ENCODE data around the gene OR52W1. TPM values are rescaled to one million over a fixed set of nuclear protein-coding genes. Genes with fewer than 3 reads are reported as not detected.

Gene OR52W1, protein sequence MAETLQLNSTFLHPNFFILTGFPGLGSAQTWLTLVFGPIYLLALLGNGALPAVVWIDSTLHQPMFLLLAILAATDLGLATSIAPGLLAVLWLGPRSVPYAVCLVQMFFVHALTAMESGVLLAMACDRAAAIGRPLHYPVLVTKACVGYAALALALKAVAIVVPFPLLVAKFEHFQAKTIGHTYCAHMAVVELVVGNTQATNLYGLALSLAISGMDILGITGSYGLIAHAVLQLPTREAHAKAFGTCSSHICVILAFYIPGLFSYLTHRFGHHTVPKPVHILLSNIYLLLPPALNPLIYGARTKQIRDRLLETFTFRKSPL
- total RNA-seq (2014; rRNA removed; shearing (Covaris generic)), result not detected in 2 replicates

DNA sequence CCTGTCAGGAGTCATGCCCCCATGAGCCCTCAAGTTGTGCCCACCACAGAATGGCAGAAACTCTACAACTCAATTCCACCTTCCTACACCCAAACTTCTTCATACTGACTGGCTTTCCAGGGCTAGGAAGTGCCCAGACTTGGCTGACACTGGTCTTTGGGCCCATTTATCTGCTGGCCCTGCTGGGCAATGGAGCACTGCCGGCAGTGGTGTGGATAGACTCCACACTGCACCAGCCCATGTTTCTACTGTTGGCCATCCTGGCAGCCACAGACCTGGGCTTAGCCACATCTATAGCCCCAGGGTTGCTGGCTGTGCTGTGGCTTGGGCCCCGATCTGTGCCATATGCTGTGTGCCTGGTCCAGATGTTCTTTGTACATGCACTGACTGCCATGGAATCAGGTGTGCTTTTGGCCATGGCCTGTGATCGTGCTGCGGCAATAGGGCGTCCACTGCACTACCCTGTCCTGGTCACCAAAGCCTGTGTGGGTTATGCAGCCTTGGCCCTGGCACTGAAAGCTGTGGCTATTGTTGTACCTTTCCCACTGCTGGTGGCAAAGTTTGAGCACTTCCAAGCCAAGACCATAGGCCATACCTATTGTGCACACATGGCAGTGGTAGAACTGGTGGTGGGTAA lies at the start of gene OR52W1:
Gene OR52W1, plus strand, starts transcription at position 51 of the 637 bp plus-strand sequence. Its CDS starts 0 bp downstream, at position 51.
- no peak for DNase-seq (ENCODE audit: low read depth)

DNA sequence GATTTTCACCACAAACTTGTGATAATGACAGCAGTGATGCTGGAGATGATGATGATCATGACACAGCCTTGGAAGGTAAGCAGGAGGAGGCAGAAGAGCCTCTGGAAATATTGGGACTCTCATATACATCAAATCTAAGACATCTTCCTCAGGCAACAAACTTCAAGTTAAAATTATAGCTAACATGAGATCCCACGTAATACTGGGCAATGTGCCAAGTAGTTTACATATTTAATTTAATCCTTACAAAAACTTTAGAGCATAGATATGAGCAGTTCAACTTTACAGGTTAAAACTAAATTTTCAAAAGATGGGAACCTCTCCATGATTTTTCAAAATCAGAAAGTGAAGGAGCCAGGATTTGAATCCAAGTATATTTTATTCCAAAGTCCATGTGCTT lies 47.9 kb upstream of the OR52W1 start:
- DNase-seq (ENCODE audit: low read depth), result no peak

DNA sequence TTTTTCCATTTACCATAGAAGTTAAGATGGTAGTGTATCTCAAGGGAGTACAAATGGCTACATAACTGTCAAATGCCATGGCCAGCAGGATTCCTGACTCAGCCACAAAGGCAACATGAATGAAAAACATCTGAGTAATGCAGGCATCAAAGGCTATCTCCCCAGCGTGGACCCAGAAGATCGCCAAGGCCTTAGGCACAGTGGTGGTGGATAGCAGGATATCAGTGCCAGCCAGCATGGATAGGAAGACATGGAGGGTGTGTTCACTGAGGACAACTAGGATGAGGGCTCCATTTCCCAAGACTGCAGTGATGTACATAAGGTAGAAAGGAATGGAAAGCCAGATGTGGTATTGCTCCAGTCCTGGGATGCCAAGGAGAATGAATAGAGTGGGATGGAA lies 46.9 kb upstream of the OR52W1 start:
- DNase-seq (ENCODE audit: low read depth), result no peak

DNA sequence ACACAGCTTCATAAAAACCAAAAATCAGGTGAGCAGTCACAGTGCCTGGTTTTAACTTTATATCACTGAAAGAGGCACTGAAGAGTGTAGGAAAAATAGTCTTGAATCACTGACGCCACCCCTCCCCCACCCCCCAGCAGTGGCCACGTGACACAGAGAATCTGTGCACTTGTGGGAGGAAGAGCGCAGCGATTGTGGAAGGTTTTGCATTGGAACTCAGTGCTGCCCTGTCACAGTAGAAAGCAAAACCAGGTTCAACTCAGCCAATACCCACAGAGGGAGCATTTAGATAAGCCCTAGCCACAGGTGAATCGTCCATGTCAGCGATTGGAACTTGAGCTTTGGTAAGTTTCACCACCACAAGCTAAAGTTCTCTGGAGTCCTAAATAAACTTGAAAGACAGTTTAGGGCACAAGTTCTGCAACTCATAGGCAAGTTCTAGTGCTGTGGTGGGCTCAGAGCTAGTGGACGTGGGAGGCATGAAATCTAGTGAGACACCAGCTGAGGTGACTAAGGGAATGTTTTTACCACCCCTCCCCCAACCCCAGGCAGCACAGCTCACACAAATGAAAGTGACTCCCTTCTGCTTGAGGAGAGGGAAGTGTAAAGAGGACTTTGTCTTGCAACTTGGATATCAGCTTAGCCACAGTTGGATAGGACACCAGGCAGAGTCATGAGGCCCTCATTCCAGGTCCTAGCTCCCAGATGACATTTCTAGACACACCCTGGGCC lies 42.2 kb upstream of the OR52W1 start:
- no peak for DNase-seq (ENCODE audit: low read depth)

DNA sequence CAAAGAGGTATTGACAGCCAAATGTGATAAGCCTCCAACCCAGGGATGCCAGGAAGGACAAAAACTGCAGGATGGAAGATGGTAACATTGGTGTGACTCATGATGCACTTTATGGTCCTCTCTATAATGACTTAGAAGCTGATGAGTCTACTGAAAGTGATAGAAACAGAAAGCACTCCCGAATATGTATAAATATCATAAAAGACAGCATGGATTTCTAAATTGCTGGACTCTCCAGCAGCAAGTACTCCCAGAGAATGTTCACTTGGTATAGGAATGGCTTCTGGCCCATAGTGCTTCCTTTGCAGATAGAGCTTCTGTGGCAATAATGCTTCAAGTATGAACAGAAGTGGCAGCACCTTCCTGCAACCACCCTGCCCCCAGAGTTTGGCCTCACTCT lies 28.8 kb upstream of the OR52W1 start, which contains the start of gene OR52B2:
Gene OR52B2, minus strand, starts transcription at position 101 of the 400 bp plus-strand sequence. Its CDS starts 0 bp downstream, at position 101.
- no peak for DNase-seq (ENCODE audit: low read depth)

DNA sequence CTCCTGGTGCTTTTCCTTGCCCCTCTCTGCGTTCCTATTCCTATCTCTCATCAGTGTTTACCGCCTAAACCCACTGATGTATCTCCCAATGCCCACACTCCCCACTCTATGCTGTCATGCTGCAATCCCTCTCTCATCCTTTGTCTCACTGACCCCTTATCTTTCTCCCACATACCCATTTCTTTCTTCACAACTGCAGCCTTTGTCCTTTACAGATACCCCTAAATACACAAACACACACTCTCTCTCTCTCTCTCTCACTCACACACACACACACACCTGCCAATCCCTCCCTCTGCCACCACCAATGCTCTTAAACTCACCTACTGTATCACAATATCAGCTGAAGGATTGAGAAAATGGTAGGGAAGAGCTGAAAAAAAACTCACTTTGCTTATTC lies 23.6 kb upstream of the OR52W1 start:
- DNase-seq (ENCODE audit: low read depth), result no peak

DNA sequence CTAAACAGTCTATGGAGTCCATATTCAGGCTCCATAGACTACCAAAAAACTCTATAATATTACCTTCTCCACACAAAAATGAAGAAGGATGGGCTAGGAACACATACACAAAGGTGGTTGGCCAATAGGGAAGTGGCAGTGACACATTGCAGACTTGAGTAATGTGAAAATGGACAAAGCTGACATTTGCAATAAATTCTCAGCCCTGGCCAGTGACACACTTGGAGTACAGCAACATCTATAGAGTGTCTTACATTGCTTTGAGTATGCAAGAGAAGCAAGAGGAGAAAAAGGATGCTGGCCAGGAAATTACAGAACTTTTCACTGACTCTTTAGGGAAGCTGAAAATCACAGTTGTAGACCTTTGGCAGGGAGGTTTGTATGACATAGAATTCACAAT lies 7.3 kb upstream of the OR52W1 start:
- DNase-seq (ENCODE audit: low read depth), result no peak

DNA sequence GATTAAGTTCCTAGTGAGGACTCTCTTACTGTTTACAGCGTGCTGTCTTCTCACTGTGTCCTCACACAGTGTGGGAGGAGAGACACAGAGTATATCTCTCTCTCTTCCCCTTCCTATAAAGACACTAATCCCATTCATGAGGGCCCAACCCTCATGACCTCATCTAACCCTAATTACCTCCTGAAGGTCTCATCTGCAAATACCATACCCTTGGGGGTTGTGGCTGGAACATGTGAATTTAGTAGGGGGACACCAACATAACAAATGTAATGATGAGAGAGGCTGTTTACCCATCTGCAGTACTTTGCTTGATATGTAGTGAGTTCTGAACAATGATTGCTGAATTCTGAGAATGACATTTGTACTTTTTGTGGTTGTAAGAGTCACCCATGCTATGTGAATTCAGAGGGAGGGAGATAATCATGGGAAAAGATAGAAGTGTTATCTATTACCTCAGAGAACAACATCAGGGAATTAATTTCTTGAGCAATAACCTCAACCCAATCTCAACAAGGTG lies 4.9 kb upstream of the OR52W1 start:
- no peak for DNase-seq (ENCODE audit: low read depth)

DNA sequence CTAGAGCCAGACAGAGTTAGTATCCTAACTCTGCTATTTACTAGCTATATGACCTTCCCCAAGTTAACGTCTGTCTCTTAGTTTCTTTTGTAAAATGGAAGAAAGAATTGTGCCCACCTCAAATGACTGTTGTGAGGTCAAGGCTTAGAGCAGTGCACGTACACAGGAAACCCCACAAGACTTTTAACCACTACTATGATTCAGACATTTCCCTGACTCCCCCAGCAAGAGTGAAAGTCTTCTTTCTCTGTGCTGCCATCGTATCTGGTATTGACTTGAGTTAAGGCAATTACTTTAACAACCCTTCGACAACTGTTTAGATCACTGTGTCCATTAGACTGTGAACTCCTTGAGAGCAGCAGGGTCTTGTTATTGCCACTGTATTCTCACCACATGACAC lies 2.6 kb upstream of the OR52W1 start:
- DNase-seq (ENCODE audit: low read depth), result no peak

DNA sequence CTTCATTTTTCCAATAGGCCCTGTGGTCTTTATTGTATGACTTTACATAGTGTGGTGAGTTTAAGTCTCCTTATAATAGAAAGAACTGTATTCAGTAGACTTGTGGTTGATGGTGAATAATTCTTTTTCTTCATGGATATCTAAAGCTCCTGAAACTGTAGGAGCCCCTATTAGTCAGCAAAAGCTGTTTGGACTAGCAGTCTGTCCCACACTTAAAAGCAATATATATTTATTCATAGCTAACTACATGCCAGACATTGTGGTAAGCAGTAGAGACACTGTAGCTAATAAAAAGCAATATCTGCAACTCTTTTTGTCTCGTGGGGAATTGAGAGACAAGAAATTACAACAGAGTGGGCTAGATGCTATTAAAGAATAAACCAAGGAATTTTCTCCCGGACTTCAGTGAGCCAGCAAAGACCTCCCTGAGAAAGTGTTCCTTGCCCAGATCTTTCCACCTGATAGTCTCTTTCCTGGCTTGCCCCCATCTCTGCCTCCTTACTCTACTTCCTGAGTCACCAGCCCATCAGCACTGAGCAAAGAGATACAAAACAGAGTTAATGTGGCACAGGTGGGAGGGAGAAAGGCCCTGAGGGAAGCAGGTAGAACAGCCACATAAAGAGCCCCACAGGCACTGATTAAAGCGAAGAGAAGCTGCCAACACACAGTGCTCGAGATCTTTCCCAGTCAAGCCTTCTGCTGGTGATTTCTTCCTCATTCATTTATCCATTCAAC lies 1.4 kb upstream of the OR52W1 start:
- DNase-seq (ENCODE audit: low read depth), result no peak

DNA sequence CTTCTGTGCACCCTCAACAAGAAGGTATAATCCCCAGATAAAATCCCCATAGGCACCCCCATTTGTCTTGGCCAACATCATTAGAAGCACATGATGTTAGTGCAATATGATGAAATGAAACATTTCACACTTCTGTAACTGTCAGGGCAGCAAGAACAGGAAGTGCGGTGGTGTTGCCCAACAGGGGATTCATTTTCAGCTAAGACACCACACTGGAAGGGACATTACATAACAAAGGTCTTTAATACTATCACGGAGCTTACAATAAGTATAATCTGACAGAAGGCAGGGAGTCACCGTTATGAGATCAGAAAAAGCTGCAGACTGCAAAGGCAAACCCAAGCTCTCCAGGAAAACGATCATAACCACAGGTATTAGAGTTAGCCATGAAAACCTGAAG lies 2.0 kb downstream of the OR52W1 start:
- no peak for DNase-seq (ENCODE audit: low read depth)

DNA sequence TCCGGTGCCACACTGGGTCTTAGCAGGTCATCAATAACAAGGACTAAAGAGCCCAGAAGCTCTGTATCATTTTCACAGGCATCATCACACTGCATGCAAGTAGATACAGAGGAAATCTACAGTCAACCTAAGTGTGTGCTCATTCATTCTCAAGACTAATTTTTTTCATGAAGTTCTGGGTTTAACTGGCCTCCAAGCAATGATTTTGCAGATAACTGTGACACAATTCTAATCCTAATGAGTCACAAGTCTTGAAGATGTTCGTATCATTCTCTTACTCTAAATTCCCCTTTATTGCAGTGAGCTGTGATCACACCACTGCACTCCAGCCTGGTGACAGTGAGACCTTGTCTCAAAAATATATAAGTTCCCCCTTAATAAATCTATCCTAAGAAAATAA lies 2.5 kb downstream of the OR52W1 start:
- no peak for DNase-seq (ENCODE audit: low read depth)

DNA sequence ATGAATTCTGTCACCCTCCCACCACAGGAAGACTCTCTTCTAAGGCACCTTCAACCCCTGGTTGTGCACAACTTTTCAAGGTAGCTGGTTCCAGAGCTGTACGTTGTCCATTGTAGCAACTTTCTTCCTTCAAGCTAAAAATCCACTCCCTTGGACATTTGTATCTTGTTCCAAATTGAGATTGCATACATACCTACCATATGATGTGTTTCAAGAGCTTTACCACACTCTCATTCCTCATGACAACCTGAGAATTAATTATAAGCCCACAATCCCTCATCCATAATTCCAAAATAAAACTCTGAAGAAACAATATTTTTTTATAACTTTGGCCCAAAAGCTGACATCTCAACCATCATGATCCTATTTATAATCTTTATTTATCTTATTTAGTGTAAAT lies 3.0 kb downstream of the OR52W1 start:
- no peak for DNase-seq (ENCODE audit: low read depth)

DNA sequence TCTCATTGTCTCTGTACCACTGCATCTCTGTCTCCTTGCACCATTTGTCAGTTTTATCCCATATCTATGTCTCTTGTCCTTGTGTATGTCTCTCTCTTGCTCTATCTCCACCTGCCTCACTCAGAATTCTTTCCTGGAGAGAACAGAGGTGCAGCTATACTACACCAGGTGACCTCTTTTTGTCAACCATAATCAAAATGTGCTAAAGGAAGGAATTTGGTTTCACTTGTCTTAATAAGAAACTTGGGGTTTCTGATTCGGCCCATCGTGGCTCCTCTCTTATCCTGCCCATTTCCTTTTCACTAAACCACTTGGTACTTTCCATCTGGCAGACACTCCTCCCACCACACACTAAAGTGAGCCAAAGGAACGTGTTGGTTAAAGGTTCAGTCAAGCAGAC lies 4.3 kb downstream of the OR52W1 start:
- no peak for DNase-seq (ENCODE audit: low read depth)

DNA sequence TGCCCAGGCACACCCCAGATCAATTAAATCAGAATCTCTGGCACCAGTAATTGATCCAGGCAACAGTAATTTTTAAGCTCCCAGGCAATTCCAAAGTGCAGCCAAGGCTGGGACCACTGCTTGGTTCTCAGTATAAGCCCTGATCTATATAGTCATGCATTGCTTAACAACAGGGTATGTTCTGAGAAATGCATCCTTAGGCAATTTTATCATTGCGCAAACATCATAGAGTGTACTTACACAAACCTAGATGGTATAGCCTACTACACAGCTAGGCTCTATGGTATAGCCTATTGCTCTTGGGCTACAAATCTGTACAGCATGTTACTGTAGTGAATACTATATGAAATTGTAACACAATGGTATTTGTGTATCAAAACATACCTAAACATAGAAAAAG lies 5.7 kb downstream of the OR52W1 start:
- DNase-seq (ENCODE audit: low read depth), result no peak

DNA sequence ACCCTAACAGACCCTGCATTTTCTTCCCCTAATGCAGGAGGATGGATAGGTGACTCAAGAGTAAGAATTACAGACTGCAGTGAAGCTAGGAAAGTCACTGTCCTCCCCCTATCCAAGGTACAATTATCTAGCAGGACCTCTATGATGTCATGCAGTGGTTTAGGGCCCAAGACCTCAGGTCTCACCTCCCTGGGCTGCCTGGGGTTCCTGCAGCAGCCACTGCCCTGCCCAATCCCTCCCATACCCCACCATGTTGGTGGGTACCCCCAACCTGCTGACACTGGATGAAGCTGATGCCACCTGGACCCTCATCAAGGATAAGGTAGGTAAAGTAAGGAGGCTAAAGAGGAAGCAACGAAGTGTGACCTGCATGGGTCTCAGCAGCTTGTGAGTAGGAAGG lies 6.3 kb downstream of the OR52W1 start, which contains the start of gene C11orf42:
Gene C11orf42, plus strand, starts transcription at position 192 of the 400 bp plus-strand sequence. Its CDS starts 59 bp downstream, at position 251.
- DNase-seq (ENCODE audit: low read depth), result no peak

DNA sequence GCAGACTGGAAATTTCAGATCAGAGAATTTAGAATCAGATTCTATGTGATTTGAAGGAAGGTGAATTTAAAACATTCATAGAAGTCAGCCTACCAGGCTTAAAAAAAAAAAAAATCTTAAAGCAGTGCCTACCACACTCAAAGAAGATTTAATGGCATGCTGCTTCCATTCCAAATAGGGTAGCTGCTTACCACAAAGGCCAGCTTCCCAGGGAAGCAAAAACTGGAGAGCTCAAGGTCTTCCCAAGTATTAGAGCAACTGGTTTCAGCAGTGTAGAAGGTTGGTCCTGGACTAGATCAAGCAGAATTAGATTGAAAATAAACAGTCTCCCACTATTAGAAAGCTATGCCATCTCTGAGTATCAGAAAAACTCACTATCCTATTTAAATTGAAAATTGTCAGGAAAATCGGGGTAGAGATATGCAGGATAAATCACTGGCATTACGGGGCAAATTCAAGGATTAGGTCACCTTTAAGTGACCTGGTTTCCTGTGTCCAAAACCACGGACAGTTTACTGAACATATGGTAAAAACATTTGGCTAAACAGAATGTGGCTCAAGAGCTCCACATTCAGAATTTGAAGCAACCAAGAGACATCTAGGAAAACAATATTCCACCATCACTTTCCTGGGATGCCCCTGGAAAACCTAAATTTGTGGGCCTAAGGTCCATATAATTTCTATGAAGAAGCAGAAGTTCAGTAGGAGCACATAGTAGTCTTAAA lies 7.6 kb downstream of the OR52W1 start:
- DNase-seq (ENCODE audit: low read depth), result no peak

DNA sequence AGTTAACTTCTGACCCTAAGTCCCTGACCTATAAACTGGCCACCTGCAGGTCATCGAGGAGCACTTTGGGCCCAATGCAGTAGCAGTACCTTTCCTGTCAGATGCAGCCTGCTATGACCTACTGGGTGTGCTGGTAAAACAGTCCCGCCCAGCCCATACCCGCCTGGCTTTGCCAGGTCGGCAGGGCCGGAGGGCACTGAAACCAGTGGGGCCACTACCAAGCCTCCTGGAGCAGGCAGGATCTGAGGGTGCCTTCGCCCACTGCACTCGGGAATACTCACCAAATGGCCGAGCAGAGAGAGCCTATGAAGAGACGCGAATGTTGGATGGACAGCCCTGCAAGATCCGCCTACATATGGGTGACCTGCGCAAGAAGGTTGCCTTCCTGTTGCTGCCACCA lies 10.8 kb downstream of the OR52W1 start:
- DNase-seq (ENCODE audit: low read depth), result no peak

DNA sequence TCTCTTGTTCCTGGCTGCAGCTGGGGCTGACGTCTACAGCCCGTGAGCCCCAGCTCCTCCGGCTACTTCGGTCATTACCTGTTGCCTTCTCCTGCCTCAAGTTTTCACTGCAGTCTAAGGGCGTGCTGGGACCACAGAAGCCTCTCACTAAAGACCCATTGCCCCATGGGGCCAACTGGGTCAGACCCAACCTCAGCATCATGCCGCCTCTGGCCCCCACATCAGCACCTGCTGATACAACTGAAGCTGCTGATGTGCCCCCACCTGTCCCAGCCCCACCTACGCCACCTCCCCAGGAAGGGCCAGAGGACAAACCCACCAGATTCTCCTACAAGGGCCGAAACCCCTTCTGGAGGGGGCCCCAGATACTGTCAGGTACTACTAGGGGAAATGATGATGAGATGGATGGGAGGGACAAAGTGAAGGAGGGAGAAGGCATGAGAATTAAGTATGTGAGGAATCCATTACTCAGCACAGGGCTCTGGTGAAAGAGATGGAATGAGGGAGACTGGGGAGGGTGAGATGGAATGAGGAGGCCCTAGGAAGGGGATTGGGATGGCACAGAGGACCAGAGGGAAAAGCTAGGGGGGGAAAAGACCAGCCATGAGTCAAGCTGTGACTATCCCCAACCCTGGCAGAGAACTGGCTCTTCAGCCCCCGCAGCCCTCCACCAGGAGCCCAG lies 11.4 kb downstream of the OR52W1 start:
- no peak for DNase-seq (ENCODE audit: low read depth)

DNA sequence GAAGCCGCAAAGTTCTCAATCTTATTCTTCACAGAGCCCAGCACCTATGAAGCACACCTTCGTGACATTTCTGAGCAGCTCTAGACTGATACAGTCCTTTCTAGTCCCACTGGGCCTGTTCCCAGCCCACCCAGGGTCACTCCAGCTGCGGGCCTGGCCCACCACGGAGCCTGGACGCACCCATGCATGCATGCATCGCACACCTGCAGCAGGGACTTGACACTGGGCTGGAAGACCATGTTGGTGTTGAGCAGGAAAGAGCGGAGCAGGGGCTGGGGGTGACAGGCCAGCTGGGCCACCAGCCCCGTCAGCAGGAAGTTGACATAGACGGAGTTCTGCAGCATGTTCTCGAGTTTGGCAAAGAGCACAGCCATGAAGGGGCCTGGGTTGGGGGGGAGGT lies 15.5 kb downstream of the OR52W1 start:
- DNase-seq (ENCODE audit: low read depth), result no peak

Measured in RPMI7951 (cell line).